Endometrial microvascular endothelial cells (primary cell): Measurements from ENCODE around the gene DBF4. TPM values are rescaled to one million over a fixed set of nuclear protein-coding genes. Genes with fewer than 3 reads are reported as not detected.
"Not testable (repeated sequence)": the region's sequence is repeated elsewhere in the genome, so short reads cannot be mapped to it uniquely, and the experiment has no call there.

ENCODE experiments used
- in situ Hi-C: cut with HindIII; loops from 2 replicates; pipeline ENCODE4 v1.10.0; 2017; ENCODE audit warnings: low sequenced_read_pairs, low pct_unique_long_range_greater_than_20kb; ENCODE audit errors: inconsistent ontology term
- total RNA-seq: library from RNA; depleted of rRNA; stranded (reverse); fragments of >200 nt; gene quantifications from one replicate; pipeline ENCODE4 v1.2.3, GENCODE V29; 2015; ENCODE audit errors: inconsistent ontology term

The DBF4 gene
- total RNA-seq, 1 donor from 2014 or later = 40.5 TPM

DNA sequence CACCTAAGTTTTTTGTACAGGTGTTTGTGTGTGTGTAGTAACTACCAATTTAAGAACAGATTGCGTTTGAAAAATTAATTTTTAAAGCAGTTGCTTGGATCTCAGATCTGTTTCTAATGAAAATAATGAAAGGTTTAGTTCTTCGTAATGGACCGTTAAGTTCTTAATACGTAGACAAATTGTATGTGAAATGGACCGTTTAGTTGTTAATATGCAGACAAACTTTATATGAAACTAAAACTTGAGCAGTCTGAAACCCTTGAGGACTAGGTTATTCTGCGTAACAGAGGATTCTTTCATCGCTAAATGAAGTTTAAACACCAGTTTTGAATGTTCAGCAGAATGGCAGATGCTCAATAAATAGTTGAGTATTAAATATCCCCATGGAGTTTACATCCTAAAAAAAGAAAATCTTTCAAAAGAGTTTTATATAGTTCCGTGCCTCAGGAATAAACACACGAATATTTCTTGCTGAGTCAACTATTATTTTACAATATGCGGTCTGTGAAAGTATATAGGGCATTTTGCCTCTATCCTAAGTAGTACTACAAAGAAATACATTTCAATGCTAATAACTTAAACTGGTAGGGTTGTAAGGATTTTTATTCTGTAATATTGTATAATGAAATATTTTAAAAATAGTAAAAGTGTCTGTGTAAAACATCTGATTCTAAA lies 1.2 kb downstream of the DBF4 start:
- in situ Hi-C loops = no loop called here

DNA sequence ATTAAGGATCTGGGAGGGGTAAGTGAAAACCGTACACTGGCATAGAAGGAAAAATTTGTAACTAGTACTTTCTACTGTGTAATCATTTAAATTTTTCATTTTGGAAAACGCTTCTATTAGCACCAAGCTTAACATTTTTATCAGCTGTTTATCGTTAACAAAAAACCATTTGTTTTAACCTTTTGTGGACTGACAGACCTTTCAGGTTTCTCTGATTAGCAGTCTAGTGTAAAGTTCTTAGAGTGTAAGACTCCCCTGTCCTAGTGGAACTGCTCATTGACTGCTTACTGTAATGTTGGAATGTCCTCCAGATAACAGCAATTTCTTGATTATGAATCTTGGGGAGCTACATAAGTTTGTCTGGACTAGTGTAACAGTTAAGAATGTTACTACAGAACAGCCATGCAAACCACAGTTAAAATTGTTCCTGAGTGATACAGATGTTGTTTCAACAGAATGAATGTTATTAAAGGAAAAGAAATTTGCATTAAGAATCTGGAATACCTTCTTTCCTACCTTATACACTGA lies 2.0 kb downstream of the DBF4 start:
- in situ Hi-C loops = no loop called here

- in situ Hi-C loops = no loop called here
Measured at GRCh38 chr7:87882151-87882937, 6.1 kb downstream of the DBF4 start.

DNA sequence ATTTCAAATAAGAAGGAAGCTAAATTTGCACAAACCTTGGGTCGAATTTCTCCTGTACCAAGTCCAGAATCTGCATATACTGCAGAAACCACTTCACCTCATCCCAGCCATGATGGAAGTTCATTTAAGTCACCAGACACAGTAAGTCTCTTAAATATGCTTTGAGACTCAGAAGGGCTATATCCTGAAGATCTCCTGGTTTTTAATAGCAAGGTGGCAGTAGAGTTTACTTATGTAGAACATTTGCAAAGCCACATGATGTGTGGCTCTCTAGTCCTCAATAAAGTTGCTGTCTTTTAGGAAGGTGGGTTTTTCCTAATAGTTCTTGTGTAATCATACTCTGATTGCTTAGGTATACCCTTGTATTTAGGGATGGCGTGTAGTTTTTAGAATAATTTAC lies 8.7 kb downstream of the DBF4 start:
- in situ Hi-C loops = no loop called here

DNA sequence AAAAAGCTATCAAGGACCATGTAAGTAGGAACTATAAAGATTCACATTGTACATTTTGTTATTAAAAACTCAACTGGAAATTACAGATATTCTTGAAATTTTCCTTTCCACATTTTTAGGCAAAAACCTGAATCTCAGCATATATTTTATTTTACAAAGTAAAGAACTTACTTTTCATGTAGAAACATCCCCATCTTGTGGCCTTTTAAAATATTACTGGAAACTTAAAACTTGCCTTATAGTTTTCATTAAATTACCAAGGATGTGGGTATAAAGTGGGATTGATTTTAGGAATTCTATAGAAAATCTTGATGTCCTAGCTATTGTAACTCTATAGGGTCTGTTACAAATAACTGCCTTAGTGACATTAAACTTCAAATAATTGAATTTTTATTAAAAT lies 10.6 kb downstream of the DBF4 start:
- in situ Hi-C loops = no loop called here

DNA sequence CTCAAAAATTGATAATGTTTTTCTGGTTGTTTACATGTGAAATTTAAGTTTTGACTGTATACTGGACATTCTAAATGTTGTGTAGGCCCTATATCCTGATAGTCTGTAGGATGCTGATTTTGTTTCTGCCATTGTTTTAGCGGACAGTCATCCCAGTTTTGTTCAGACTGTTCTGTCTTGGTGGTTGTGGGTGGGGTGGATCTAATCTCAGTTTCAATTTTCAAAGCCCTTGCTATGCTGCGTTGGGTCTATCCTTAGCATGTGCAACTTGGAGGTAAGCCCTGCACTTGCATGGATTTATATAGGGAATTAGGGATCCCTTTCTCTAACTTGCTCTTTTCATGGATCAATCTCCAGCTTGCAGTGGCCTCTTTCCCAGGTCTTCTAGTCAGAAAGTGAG lies 19.1 kb downstream of the DBF4 start:
- in situ Hi-C loops = no loop called here

- in situ Hi-C loops = no loop called here
Measured at GRCh38 chr7:87899255-87899654, 23.0 kb downstream of the DBF4 start.

DNA sequence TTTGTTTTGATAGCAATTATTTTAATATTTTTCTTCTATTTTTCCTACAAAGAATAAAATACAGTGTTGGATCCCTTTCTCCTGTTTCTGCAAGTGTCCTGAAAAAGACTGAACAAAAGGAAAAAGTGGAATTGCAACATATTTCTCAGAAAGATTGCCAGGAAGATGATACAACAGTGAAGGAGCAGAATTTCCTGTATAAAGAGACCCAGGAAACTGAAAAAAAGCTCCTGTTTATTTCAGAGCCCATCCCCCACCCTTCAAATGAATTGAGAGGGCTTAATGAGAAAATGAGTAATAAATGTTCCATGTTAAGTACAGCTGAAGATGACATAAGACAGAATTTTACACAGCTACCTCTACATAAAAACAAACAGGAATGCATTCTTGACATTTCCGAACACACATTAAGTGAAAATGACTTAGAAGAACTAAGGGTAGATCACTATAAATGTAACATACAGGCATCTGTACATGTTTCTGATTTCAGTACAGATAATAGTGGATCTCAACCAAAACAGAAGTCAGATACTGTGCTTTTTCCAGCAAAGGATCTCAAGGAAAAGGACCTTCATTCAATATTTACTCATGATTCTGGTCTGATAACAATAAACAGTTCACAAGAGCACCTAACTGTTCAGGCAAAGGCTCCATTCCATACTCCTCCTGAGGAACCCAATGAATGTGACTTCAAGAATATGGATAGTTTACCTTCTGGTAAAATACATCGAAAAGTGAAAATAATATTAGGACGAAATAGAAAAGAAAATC lies 31.0 kb downstream of the DBF4 start:
- in situ Hi-C loops = not testable (repeated sequence)

DNA sequence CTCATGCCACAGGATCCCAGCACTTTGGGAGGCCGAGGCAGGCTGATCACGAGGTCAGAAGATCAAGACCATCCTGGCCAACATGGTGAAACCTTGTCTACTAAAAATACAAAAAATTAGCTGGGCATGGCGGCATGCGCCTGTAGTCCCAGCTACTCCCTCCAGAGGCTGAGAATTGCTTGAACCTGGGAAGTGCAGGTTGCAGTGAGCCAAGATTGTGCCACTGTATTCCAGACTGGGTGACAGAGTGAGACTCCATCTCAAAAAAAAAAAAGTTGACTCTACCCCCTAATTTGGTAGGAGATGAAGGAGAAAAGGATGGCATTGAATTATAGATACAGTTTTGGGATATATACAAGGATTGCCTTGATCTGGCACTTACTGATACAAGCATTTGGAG lies 32.5 kb downstream of the DBF4 start:
- in situ Hi-C loops = not testable (repeated sequence)

GRCh38 chr7:87912121-87912520 lies 35.8 kb downstream of the DBF4 start:
- in situ Hi-C loops = no loop called here

GRCh38 chr7:87918740-87919139 lies 42.4 kb downstream of the DBF4 start:
- in situ Hi-C loops = no loop called here

GRCh38 chr7:87919875-87920274 lies 43.6 kb downstream of the DBF4 start:
- in situ Hi-C loops = no loop called here

DNA sequence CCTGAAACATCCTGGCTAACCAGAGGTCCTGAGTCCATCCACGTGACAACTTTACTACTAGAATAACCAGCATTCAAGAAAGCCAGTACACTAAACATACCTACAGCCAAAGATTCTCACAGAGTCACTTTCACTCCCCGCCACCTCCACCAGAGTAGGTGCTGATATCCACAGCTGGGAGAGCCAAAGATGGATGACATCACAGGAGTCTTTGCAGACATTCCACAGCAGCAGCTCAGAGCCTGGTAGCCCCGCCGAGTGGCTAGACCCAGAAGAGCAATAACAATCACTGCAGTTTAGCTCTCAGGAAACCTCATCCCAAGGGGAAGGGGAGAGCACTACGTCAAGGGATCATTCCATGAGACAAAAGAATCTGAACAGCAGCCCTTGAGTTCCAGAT lies 44.3 kb downstream of the DBF4 start:
- in situ Hi-C loops = no loop called here

- in situ Hi-C loops = not testable (repeated sequence)
Measured at GRCh38 chr7:87922759-87923395, 46.6 kb downstream of the DBF4 start.

DNA sequence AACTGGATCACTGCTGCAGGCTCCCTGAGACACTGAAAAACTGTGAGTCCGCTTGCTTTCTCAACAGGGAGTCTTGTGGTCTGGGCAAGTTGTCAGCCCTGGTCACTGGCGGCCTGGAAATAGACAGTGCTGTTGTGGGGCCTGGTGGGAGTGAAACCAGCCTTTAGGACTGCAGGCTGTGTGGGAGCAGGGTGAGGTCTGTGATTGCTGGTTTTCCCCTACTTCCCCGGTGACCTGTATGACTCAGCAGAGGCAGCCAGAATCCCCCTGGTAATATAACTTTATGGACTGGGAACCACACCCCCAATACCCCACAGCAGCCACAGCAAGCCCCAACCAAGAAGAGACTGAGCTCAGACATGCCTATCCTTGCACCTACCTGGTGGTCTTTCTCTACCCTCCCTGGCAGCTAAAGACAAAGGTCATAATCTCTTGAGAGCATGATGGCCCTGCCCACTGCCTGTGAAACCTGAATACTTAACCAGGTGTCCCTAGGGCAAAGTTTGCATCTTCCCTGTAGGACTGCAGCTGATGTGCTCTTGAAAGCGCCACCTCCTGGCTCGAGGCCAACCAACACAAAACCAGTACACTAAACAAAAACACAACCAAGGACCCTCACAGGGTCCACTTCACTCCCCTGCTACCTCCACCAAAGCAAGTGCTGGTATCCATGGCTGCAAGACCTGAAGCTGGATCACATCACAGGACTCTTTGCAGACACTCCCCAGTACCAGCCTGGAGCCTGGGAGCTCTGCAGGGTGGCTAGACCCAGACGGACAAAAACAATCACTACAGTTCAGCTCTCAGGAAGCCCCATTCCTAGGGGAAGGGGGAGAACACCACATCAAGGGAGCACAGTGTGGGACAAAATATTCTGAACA lies 50.5 kb downstream of the DBF4 start:
- in situ Hi-C loops = no loop called here

DNA sequence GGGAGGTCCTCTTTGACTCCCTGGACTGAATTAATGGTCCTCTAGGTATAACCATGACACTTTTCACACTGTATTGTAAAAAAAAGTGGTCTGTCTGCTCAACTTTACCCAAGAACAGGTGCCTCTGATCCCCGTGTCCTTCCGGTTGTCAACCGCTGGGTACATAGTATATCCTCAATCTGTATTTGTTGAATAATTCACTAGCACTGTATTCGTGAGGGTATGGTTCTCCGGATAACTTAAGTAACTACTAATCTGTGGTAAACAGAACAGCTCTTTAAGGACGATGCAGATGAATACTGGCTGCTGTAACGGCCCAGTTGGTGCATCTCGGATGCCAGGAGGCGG lies 57.3 kb downstream of the DBF4 start:
- in situ Hi-C loops = no loop called here

- in situ Hi-C loops = no loop called here
Measured at GRCh38 chr7:87933953-87934698, 57.8 kb downstream of the DBF4 start, which contains the start of gene ADAM22. Gene ADAM22 (plus strand): TSS chr7:87934251. CDS start chr7:87934466, 215 bp downstream.
